Testis (tissue), 2 donors: ENCODE results near the gene NME7.

Experiments used
- POLR2A ChIP-seq: fragments of 450-650 bp; IDR thresholded peaks from one replicate; pipeline ENCODE4 v1.6.1; 2017; ENCODE audit warnings: antibody characterized with exemption, mild to moderate bottlenecking, moderate library complexity
- TF ChIP-seq, protein P1 (sequence below), 3 experiments: fragments of 450-650 bp in 2 of 3; fragments of 200-600 bp in 1 of 3; sonication (generic) in 1 of 3; IDR thresholded peaks; one replicate each; pipeline ENCODE4 v1.5.1; 2016 to 2019; ENCODE audit warnings: antibody characterized with exemption in 3 of 3, mild to moderate bottlenecking in 2 of 3, moderate library complexity in 1 of 3

DNA sequence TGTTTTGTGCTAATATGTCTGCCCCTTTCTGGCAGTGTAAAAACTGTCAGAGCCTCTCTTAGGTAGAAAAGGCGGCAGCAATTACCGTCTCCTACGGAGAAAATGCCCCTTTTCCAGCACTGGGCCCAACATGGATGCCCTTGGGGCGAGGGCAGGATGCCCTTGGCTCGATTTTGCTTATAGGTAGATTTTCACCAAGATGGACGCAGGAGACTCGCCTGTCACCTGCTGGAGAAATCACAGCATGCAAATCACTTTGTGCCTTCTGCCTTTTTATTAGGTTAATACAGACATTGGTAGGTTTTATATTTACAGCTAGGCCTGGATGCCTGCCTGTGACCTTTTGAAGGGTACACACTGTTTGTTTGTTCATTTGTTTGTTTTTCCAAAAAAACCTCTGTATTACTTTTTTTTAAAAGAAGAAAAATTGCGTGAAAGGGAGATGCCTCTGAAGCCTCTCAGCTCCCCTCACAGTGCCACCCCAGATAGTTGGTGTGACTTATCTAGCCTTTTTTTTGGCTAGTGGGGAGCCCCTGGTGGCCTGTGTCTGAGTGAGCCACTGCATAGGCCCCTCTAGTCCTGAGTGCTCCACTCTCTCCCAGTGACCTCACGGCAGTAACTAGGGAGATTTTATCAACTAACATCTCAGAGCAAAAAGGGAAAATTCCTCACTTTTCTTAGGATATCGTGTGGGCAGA is 258.6 kb downstream of the NME7 start:
- TF ChIP-seq, protein P1, sequence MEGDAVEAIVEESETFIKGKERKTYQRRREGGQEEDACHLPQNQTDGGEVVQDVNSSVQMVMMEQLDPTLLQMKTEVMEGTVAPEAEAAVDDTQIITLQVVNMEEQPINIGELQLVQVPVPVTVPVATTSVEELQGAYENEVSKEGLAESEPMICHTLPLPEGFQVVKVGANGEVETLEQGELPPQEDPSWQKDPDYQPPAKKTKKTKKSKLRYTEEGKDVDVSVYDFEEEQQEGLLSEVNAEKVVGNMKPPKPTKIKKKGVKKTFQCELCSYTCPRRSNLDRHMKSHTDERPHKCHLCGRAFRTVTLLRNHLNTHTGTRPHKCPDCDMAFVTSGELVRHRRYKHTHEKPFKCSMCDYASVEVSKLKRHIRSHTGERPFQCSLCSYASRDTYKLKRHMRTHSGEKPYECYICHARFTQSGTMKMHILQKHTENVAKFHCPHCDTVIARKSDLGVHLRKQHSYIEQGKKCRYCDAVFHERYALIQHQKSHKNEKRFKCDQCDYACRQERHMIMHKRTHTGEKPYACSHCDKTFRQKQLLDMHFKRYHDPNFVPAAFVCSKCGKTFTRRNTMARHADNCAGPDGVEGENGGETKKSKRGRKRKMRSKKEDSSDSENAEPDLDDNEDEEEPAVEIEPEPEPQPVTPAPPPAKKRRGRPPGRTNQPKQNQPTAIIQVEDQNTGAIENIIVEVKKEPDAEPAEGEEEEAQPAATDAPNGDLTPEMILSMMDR (IDR thresholded peaks at IDR 0.05) = peak; percentile 2 to 33 (median 26)
- TF ChIP-seq POLR2A = no peak
